ENCODE measurements around the gene TLR2. TPM values are rescaled to one million over a fixed set of nuclear protein-coding genes. Genes with fewer than 3 reads are reported as not detected.

Gene TLR2
- total and polyA plus RNA-seq, 4 experiments from 2014 or later = 1.3 to 3.9 (median 3.3) TPM

- intact Hi-C loops (cut with micrococcal nuclease) = no loop called here
These were observed 7.6 kb upstream of the TLR2 start for GRCh38 chr4:153676486-153676885.

GRCh38 chr4:153676984-153677383 lies 7.1 kb upstream of the TLR2 start:
- H3K36me3 Mint-ChIP-seq = peaks cover 0 to 13% of the 10 kb centered on the region in 2 donors
- intact Hi-C loops (cut with micrococcal nuclease) = no loop called here
- no peaks in the 10 kb centered on the region for H3K4me1 Mint-ChIP-seq
- no peaks in the 10 kb centered on the region for H3K36me3 ChIP-seq (ENCODE audit: insufficient read depth, low read length)
- H3K27me3 Mint-ChIP-seq = peaks cover 7 to 14% of the 10 kb centered on the region in 2 donors
- peaks cover 3% of the 10 kb centered on the region for H3K27me3 ChIP-seq (ENCODE audit: insufficient read depth, low read length)
- no peak overlapping the region for H3K4me3 ChIP-seq (ENCODE audit: low read length in 2 of 2)
- H3K27ac ChIP-seq (ENCODE audit: low read depth, low read length) = no peak overlapping the region
- no peak for DNase-seq
- H3K4me3 Mint-ChIP-seq = no peak overlapping the region
- H3K4me1 ChIP-seq (ENCODE audit: insufficient read depth, low read length) = no peaks in the 10 kb centered on the region
- peaks cover 4 to 33% (median 20%) of the 10 kb centered on the region in 8 donors for H3K9me3 Mint-ChIP-seq
- POLR2A ChIA-PET (ENCODE audit: partially characterized antibody) = no interaction called here
- peaks cover 0 to 5% of the 10 kb centered on the region in 2 donors for H3K9me3 ChIP-seq (ENCODE audit: control insufficient read depth in 1 of 2, low read length in 2 of 2)
- no peak overlapping the region for H3K27ac Mint-ChIP-seq
- CTCF ChIA-PET (ENCODE audit: partially characterized antibody) = no interaction called here

More at GRCh38 chr4:153676486-153676885, 7.6 kb upstream of the TLR2 start:
- H3K27me3 ChIP-seq (ENCODE audit: insufficient read depth, low read length) = peaks cover 3% of the 10 kb centered on the region
- no peak for DNase-seq
- H3K27ac ChIP-seq (ENCODE audit: low read depth, low read length) = no peak overlapping the region
- CTCF ChIA-PET (ENCODE audit: partially characterized antibody) = no interaction called here
- POLR2A ChIA-PET (ENCODE audit: partially characterized antibody) = no interaction called here
- peaks cover 0 to 5% of the 10 kb centered on the region in 2 donors for H3K9me3 ChIP-seq (ENCODE audit: control insufficient read depth in 1 of 2, low read length in 2 of 2)
- no peaks in the 10 kb centered on the region for H3K4me1 Mint-ChIP-seq
- H3K36me3 Mint-ChIP-seq = peaks cover 0 to 13% of the 10 kb centered on the region in 2 donors
- no peaks in the 10 kb centered on the region for H3K4me1 ChIP-seq (ENCODE audit: insufficient read depth, low read length)
- H3K27ac Mint-ChIP-seq = no peak overlapping the region
- H3K27me3 Mint-ChIP-seq = peaks cover 7 to 15% of the 10 kb centered on the region in 2 donors
- no peak overlapping the region for H3K4me3 Mint-ChIP-seq
- peaks cover 4 to 33% (median 20%) of the 10 kb centered on the region in 8 donors for H3K9me3 Mint-ChIP-seq
- no peak overlapping the region for H3K4me3 ChIP-seq (ENCODE audit: low read length in 2 of 2)
- no peaks in the 10 kb centered on the region for H3K36me3 ChIP-seq (ENCODE audit: insufficient read depth, low read length)

- Mint-ChIP-seq H3K9me3 (peaks cover 4 to 28% (median 20%) of the 10 kb centered on the region in 8 donors), H3K36me3 (peaks cover 0 to 11% of the 10 kb centered on the region in 2 donors), H3K4me1 (peaks cover 3 to 8% (median 6%) of the 10 kb centered on the region in 4 donors), H3K27ac (no peak overlapping the region), H3K27me3 (peaks cover 16 to 23% of the 10 kb centered on the region in 2 donors), H3K4me3 (no peak overlapping the region)
- ChIA-PET POLR2A (ENCODE audit: partially characterized antibody) (no interaction called here), CTCF (ENCODE audit: partially characterized antibody) (no interaction called here)
- no peaks in the 10 kb centered on the region for H3K36me3 ChIP-seq (ENCODE audit: insufficient read depth, low read length)
- peaks cover 3% of the 10 kb centered on the region for H3K27me3 ChIP-seq (ENCODE audit: insufficient read depth, low read length)
- peaks cover 4% of the 10 kb centered on the region for H3K4me1 ChIP-seq (ENCODE audit: insufficient read depth, low read length)
- peaks cover 0 to 5% of the 10 kb centered on the region in 2 donors for H3K9me3 ChIP-seq (ENCODE audit: control insufficient read depth in 1 of 2, low read length in 2 of 2)
- no peak for DNase-seq
- no peak overlapping the region for H3K27ac ChIP-seq (ENCODE audit: low read depth, low read length)
- H3K4me3 ChIP-seq (ENCODE audit: low read length in 2 of 2) = no peak overlapping the region
- intact Hi-C loops (cut with micrococcal nuclease) = no loop called here
These were observed 4.6 kb upstream of the TLR2 start for GRCh38 chr4:153679486-153679885.

GRCh38 chr4:153683763-153684181 lies 308 bp upstream of the TLR2 start:
- H3K36me3 ChIP-seq (ENCODE audit: insufficient read depth, low read length) = no peaks in the 10 kb centered on the region
- H3K4me1 Mint-ChIP-seq = peaks cover 6 to 16% (median 8%) of the 10 kb centered on the region in 4 donors
- peak in 1 of 5 donors; percentile 1 for DNase-seq
- H3K27ac ChIP-seq (ENCODE audit: low read depth, low read length) = no peak overlapping the region
- peaks cover 0 to 14% (median 8%) of the 10 kb centered on the region in 8 donors for H3K9me3 Mint-ChIP-seq
- H3K27ac Mint-ChIP-seq = peak overlapping the region in 2 of 7 donors; percentile 4 to 8
- H3K4me3 Mint-ChIP-seq = peak overlapping the region; percentile 70 to 86 (median 78)
- peaks cover 16 to 19% of the 10 kb centered on the region in 2 donors for H3K27me3 Mint-ChIP-seq
- peaks cover 6 to 12% of the 10 kb centered on the region in 2 donors for H3K36me3 Mint-ChIP-seq
- CTCF ChIA-PET (ENCODE audit: partially characterized antibody) = interaction anchor here (0.9 to 1.2 kb wide), 2 partner anchors 32 to 48 kb away, joined by 3 to 4 read pairs; no protein-coding TSS in a partner anchor
- peak overlapping the region in 1 of 2 donors; percentile 59 for H3K4me3 ChIP-seq (ENCODE audit: low read length in 2 of 2)
- intact Hi-C loops (cut with micrococcal nuclease) = no loop called here
- peaks cover 6% of the 10 kb centered on the region for H3K27me3 ChIP-seq (ENCODE audit: insufficient read depth, low read length)
- POLR2A ChIA-PET (ENCODE audit: partially characterized antibody) = no interaction called here
- peaks cover 12% of the 10 kb centered on the region for H3K4me1 ChIP-seq (ENCODE audit: insufficient read depth, low read length)
- H3K9me3 ChIP-seq (ENCODE audit: control insufficient read depth in 1 of 2, low read length in 2 of 2) = peaks cover 0 to 6% of the 10 kb centered on the region in 2 donors

- no peak overlapping the region for H3K27ac ChIP-seq (ENCODE audit: low read depth, low read length)
These were observed 891 bp downstream of the TLR2 start for GRCh38 chr4:153684971-153685371.

GRCh38 chr4:153704522-153704921 lies 20.4 kb downstream of the TLR2 start:
- Mint-ChIP-seq H3K4me1 (peaks cover 3 to 12% (median 9%) of the 10 kb centered on the region in 4 donors), H3K36me3 (no peaks in the 10 kb centered on the region), H3K27me3 (peaks cover 3 to 5% of the 10 kb centered on the region in 2 donors), H3K9me3 (no peaks in the 10 kb centered on the region), H3K4me3 (no peak overlapping the region), H3K27ac (no peak overlapping the region)
- Histone ChIP-seq H3K9me3 (ENCODE audit: control insufficient read depth in 1 of 2, low read length in 2 of 2) (no peaks in the 10 kb centered on the region), H3K27ac (ENCODE audit: low read depth, low read length) (no peak overlapping the region), H3K36me3 (ENCODE audit: insufficient read depth, low read length) (no peaks in the 10 kb centered on the region), H3K27me3 (ENCODE audit: insufficient read depth, low read length) (no peaks in the 10 kb centered on the region), H3K4me3 (ENCODE audit: low read length in 2 of 2) (no peak overlapping the region), H3K4me1 (ENCODE audit: insufficient read depth, low read length) (no peaks in the 10 kb centered on the region)
- intact Hi-C loops (cut with micrococcal nuclease) = no loop called here
- POLR2A ChIA-PET (ENCODE audit: partially characterized antibody) = no interaction called here
- no peak for DNase-seq
- CTCF ChIA-PET (ENCODE audit: partially characterized antibody) = no interaction called here

More at GRCh38 chr4:153684971-153685371, 891 bp downstream of the TLR2 start:
- Mint-ChIP-seq H3K27ac (peak overlapping the region in 5 of 7 donors; percentile 31 to 84 (median 66)), H3K27me3 (peaks cover 14 to 17% of the 10 kb centered on the region in 2 donors), H3K4me1 (peaks cover 6 to 16% (median 8%) of the 10 kb centered on the region in 4 donors), H3K4me3 (peak overlapping the region; percentile 81 to 92 (median 88)), H3K36me3 (peaks cover 17 to 24% of the 10 kb centered on the region in 2 donors), H3K9me3 (peaks cover 4 to 26% (median 20%) of the 10 kb centered on the region in 8 donors)
- DNase-seq = peak in 1 of 5 donors; percentile 9
- H3K4me3 ChIP-seq (ENCODE audit: low read length in 2 of 2) = peak overlapping the region in 1 of 2 donors; percentile 59
- peaks cover 3% of the 10 kb centered on the region for H3K27me3 ChIP-seq (ENCODE audit: insufficient read depth, low read length)
- ChIA-PET POLR2A (ENCODE audit: partially characterized antibody) (interaction anchor here (1.0 kb wide), 1 partner anchor 13 kb away, joined by 3 read pairs; no protein-coding TSS in a partner anchor), CTCF (ENCODE audit: partially characterized antibody) (interaction anchor here (1.6 kb wide), 1 partner anchor 65 kb away, joined by 3 read pairs; no protein-coding TSS in a partner anchor)
- peaks cover 12% of the 10 kb centered on the region for H3K4me1 ChIP-seq (ENCODE audit: insufficient read depth, low read length)
- no peaks in the 10 kb centered on the region for H3K36me3 ChIP-seq (ENCODE audit: insufficient read depth, low read length)
- intact Hi-C loops (cut with micrococcal nuclease) = no loop called here
- peaks cover 0 to 6% of the 10 kb centered on the region in 2 donors for H3K9me3 ChIP-seq (ENCODE audit: control insufficient read depth in 1 of 2, low read length in 2 of 2)

GRCh38 chr4:153705743-153706468 lies 21.8 kb downstream of the TLR2 start:
- intact Hi-C loops (cut with micrococcal nuclease) = no loop called here
- H3K36me3 ChIP-seq (ENCODE audit: insufficient read depth, low read length) = no peaks in the 10 kb centered on the region
- no peak for DNase-seq

More at GRCh38 chr4:153705743-153706468, 21.8 kb downstream of the TLR2 start:
- Mint-ChIP-seq H3K36me3 (no peaks in the 10 kb centered on the region), H3K4me1 (peaks cover 3 to 12% (median 11%) of the 10 kb centered on the region in 4 donors), H3K9me3 (no peaks in the 10 kb centered on the region), H3K27me3 (peaks cover 0 to 5% of the 10 kb centered on the region in 2 donors), H3K27ac (peak overlapping the region in 6 of 7 donors; percentile 49 to 86 (median 71)), H3K4me3 (peak overlapping the region in 7 of 8 donors; percentile 15 to 67 (median 56))
- H3K27me3 ChIP-seq (ENCODE audit: insufficient read depth, low read length) = no peaks in the 10 kb centered on the region
- no peaks in the 10 kb centered on the region for H3K9me3 ChIP-seq (ENCODE audit: control insufficient read depth in 1 of 2, low read length in 2 of 2)
- H3K4me3 ChIP-seq (ENCODE audit: low read length in 2 of 2) = no peak overlapping the region
- no peak overlapping the region for H3K27ac ChIP-seq (ENCODE audit: low read depth, low read length)
- ChIA-PET POLR2A (ENCODE audit: partially characterized antibody) (no interaction called here), CTCF (ENCODE audit: partially characterized antibody) (no interaction called here)
- H3K4me1 ChIP-seq (ENCODE audit: insufficient read depth, low read length) = no peaks in the 10 kb centered on the region

Measured in CD4-positive, alpha-beta memory T cell (primary cell).